K562 (cell line): ENCODE results near the gene SSBP1. TPM values are rescaled to one million over a fixed set of nuclear protein-coding genes. Genes with fewer than 3 reads are reported as not detected.

Source experiments
- AFF4 ChIP-seq: sonication (generic); formaldehyde crosslinking; IDR thresholded peaks from 2 replicates; pipeline ENCODE4 v1.8.0; 2023; ENCODE audit warnings: mild to moderate bottlenecking, missing genetic modification reagents
- ATF4 ChIP-seq: fragments of 450-650 bp; formaldehyde crosslinking; IDR thresholded peaks from 2 replicates; pipeline ENCODE4 v1.4.0; 2022; ENCODE audit warnings: mild to moderate bottlenecking, moderate library complexity
- CTCF ChIP-seq, 3 experiments: IDR thresholded peaks in 2 of 3; conservative IDR thresholded peaks in 1 of 3; 2 replicates each; pipeline ENCODE4 v1.5.1; 2011 to 2012; ENCODE audit warnings: low read length in 3 of 3, mild to moderate bottlenecking in 3 of 3, control low read depth in 2 of 3, improper control_type of control experiment in 1 of 3, inconsistent platforms in 1 of 3, low read depth in 1 of 3, mixed read lengths in 1 of 3, moderate library complexity in 1 of 3; ENCODE audit not compliant: insufficient read depth in 2 of 3
- ELF2 ChIP-seq: fragments of 250-450 bp; sonication (Bioruptor Pico); IDR thresholded peaks from 2 replicates; pipeline ENCODE4 v1.5.0; 2021; ENCODE audit warnings: mild to moderate bottlenecking
- GATAD2A ChIP-seq: fragments of 450-650 bp; IDR thresholded peaks from 2 replicates; pipeline ENCODE4 v1.6.1; 2017
- GTF2E2 ChIP-seq: fragments of 200-800 bp; sonication (Bioruptor generic); IDR thresholded peaks from 2 replicates; pipeline ENCODE4 v1.6.1; 2016; ENCODE audit warnings: missing genetic modification characterization, missing compliant biosample characterization
- GTF2F1 ChIP-seq: IDR thresholded peaks from 2 replicates; pipeline ENCODE4 v1.6.1; 2011; ENCODE audit warnings: low read depth, low read length, improper control_type of control experiment
- HDGF ChIP-seq: fragments of 450-650 bp; IDR thresholded peaks from 2 replicates; pipeline ENCODE4 v1.6.1; 2016
- NFIC ChIP-seq: fragments of 450-650 bp; IDR thresholded peaks from 2 replicates; pipeline ENCODE4 v1.6.1; 2017; ENCODE audit warnings: mild to moderate bottlenecking, inconsistent platforms
- NFXL1 ChIP-seq: fragments of 450-650 bp; formaldehyde crosslinking; IDR thresholded peaks from 2 replicates; pipeline ENCODE4 v1.4.0; 2021; ENCODE audit warnings: mild to moderate bottlenecking
- NR0B1 ChIP-seq: fragments of 450-650 bp; IDR thresholded peaks from one replicate; pipeline ENCODE4 v1.6.1; 2018; ENCODE audit warnings: mild to moderate bottlenecking, moderate library complexity; ENCODE audit not compliant: partially characterized antibody
- RCOR1 ChIP-seq, 2 experiments: IDR thresholded peaks; 2 replicates each; pipeline ENCODE4 v1.6.1; 2012; ENCODE audit warnings: low read depth in 2 of 2, low read length in 2 of 2, borderline replicate concordance in 1 of 2, improper control_type of control experiment in 1 of 2
- ZBTB34 ChIP-seq: fragments of 250-450 bp; sonication (Bioruptor Pico); IDR thresholded peaks from 2 replicates; pipeline ENCODE4 v1.8.0; 2021; ENCODE audit warnings: mild to moderate bottlenecking, moderate library complexity
- ZBTB7A ChIP-seq: IDR thresholded peaks from 2 replicates; pipeline ENCODE4 v1.6.1; 2011; ENCODE audit warnings: low read depth, mild to moderate bottlenecking, low read length, moderate library complexity, borderline replicate concordance; ENCODE audit not compliant: control insufficient read depth
- ZFPM2 ChIP-seq: fragments of 250-450 bp; sonication (Bioruptor Pico); IDR thresholded peaks from 2 replicates; pipeline ENCODE4 v1.5.1; 2022; ENCODE audit warnings: mild to moderate bottlenecking
- ZNF197 ChIP-seq: fragments of 200-800 bp; sonication (Bioruptor generic); IDR thresholded peaks from 2 replicates; pipeline ENCODE4 v1.6.1; 2016; ENCODE audit warnings: low read depth, missing genetic modification characterization, missing compliant biosample characterization
- ZNF41 ChIP-seq: fragments of 250-450 bp; sonication (Bioruptor Pico); conservative IDR thresholded peaks from 2 replicates; pipeline ENCODE4 v1.4.0; 2020; ENCODE audit warnings: mild to moderate bottlenecking
- ZNF431 ChIP-seq: sonication (generic); formaldehyde crosslinking; IDR thresholded peaks from 2 replicates; pipeline ENCODE4 v1.8.0; 2022; ENCODE audit warnings: mild to moderate bottlenecking, missing genetic modification reagents
- polyA plus RNA-seq, 8 experiments: library from polyadenylated mRNA; depleted of rRNA in 4 of 8; stranded (reverse) in 5 of 8; unstranded in 3 of 8; fragments of >200 nt; fragmentation: Nextera tagmentation in 2 of 8; fragmentation: Illumina TruSeq in 1 of 8; extraction: Ambion mirVana in 2 of 8; extraction: Trizol in 1 of 8; gene quantifications; 2 replicates each; pipeline versions ENCODE4 v1.2.1 to v1.2.3, GENCODE V29; 2011 to 2014; ENCODE audit warnings: inconsistent platforms in 1 of 8, missing spikeins in 1 of 8
- total RNA-seq, 7 experiments: library from RNA; depleted of rRNA in 6 of 7; stranded (reverse); fragments of >200 nt in 6 of 7; fragmentation: Illumina TruSeq in 2 of 7; extraction: Trizol in 2 of 7; gene quantifications; 2 replicates each; pipeline versions ENCODE4 v1.2.1 to v1.2.3, GENCODE V29; 2011 to 2021; ENCODE audit warnings: low replicate concordance in 1 of 7

The SSBP1 gene
- total and polyA plus RNA-seq, 9 of the 15 experiments (the other 6 are each of a cell fraction or from before 2014, with no cell fraction given), result 404 to 1,996 (median 835) TPM

- TF ChIP-seq CTCF (IDR thresholded peaks at IDR 0.05 in 2 of 3, conservative IDR thresholded peaks at IDR 0.05 in 1 of 3; ENCODE audit: insufficient read depth in 2 of 3, low read depth in 1 of 3, low read length in 3 of 3) (peak in 2 of 3 experiments; percentile 15 to 30; a peak in 2 of 6 replicates), NFIC (no peak), GATAD2A (peak; percentile 1; the same call in 1 of the 2 replicates), ZBTB34 (CRISPR knock-in tag) (no peak), ZFPM2 (CRISPR knock-in tag) (no peak), RCOR1 (IDR thresholded peaks at IDR 0.05; ENCODE audit: borderline replicate concordance in 1 of 2, low read depth in 2 of 2, low read length in 2 of 2) (no peak), NR0B1 (no peak), HDGF (no peak), GTF2F1 (no peak), ZNF41 (CRISPR knock-in tag) (no peak), ZNF431 (CRISPR knock-in tag) (0 out of 2 replicates have a peak, but pooled peaks have one; percentile 10), ATF4 (no peak), NFXL1 (CRISPR knock-in tag) (0 out of 2 replicates have a peak, but pooled peaks have one; percentile 6), GTF2E2 (peak; percentile 82), ZNF197 (CRISPR knock-in tag) (peak; percentile 68; the same call in 1 of the 2 replicates), ELF2 (CRISPR knock-in tag) (no peak), AFF4 (CRISPR knock-in tag) (peak; percentile 17; the same call in 1 of the 2 replicates), ZBTB7A (0 out of 2 replicates have a peak, but pooled peaks have one; percentile 54)
These were observed 445 bp downstream of the SSBP1 start (continued) for GRCh38 chr7:141738592-141739013.
